Activated CD4-positive, alpha-beta T cell treated with anti-CD3 and anti-CD28 coated beads, Interleukin-2, Interleukin-6, amounts not matched to agents 100 ng/mL and 50 ng/mL, durations not matched to agents 16 hours and 8 hours (primary cell): ENCODE measurements around the gene RNF44.
"Not testable (repeated sequence)": the region's sequence is repeated elsewhere in the genome, so short reads cannot be mapped to it uniquely, and the experiment has no call there.

ENCODE experiments used
- DNase-seq: peaks from one replicate; pipeline ENCODE4 v3.0.0-alpha.2; 2020

The RNF44 gene

GRCh38 chr5:176550937-176551336, 13.7 kb upstream of the RNF44 start:
- DNase-seq, result not testable (repeated sequence)

GRCh38 chr5:176550275-176550831, 13.2 kb upstream of the RNF44 start:
- DNase-seq, result no peak

GRCh38 chr5:176549871-176550270, 12.7 kb upstream of the RNF44 start:
- DNase-seq, result no peak

- DNase-seq, result no peak
Observed at GRCh38 chr5:176548967-176549444, 11.8 kb upstream of the RNF44 start, which contains the start of gene CDHR2. Gene CDHR2, plus strand, starts transcription at chr5:176549342. Its CDS starts 16,011 bp downstream, at chr5:176565353.

GRCh38 chr5:176547802-176548201, 10.6 kb upstream of the RNF44 start:
- DNase-seq, result peak; percentile 40

GRCh38 chr5:176545737-176546509, 8.7 kb upstream of the RNF44 start:
- no peak for DNase-seq

- no peak for DNase-seq
Observed at GRCh38 chr5:176545388-176545736, 8.2 kb upstream of the RNF44 start.

GRCh38 chr5:176543428-176544182, 6.4 kb upstream of the RNF44 start:
- DNase-seq, result peak; percentile 86

GRCh38 chr5:176542596-176543427, 5.6 kb upstream of the RNF44 start:
- peak; percentile 43 for DNase-seq

GRCh38 chr5:176542135-176542595, 5.0 kb upstream of the RNF44 start:
- peak; percentile 82 for DNase-seq

- DNase-seq, result peak; percentile 87
Observed at GRCh38 chr5:176541338-176542134, 4.3 kb upstream of the RNF44 start.

- DNase-seq, result no peak
Observed at GRCh38 chr5:176540956-176541337, 3.7 kb upstream of the RNF44 start.

- DNase-seq, result no peak
Observed at GRCh38 chr5:176540476-176540899, 3.3 kb upstream of the RNF44 start.

- no peak for DNase-seq
Observed at GRCh38 chr5:176538989-176539384, 1.8 kb upstream of the RNF44 start.

- no peak for DNase-seq
Observed at GRCh38 chr5:176538230-176538988, 1.2 kb upstream of the RNF44 start.

- DNase-seq, result peak; percentile 98
Observed at GRCh38 chr5:176537554-176538229, 490 bp upstream of the RNF44 start.

GRCh38 chr5:176536132-176536901, 885 bp downstream of the RNF44 start:
- peak; percentile 86 for DNase-seq

GRCh38 chr5:176535664-176536131, 1.5 kb downstream of the RNF44 start:
- DNase-seq, result no peak

- peak; percentile 82 for DNase-seq
Observed at GRCh38 chr5:176535101-176535663, 2.0 kb downstream of the RNF44 start.
